Kidney (tissue), 14 donors: ENCODE data around the gene KRTAP13-1. TPM values are rescaled to one million over a fixed set of nuclear protein-coding genes. Genes with fewer than 3 reads are reported as not detected.

Experiments used
- DNase-seq, 5 donors: peaks; one replicate each; pipeline ENCODE4 v3.0.0-alpha.2; 2013 to 2020
- FAIRE-seq: peaks from 2 replicates; lab custom pipeline; 2012; peaks lifted over from hg19 to GRCh38; lab: Jason Lieb, UNC
- H3K27ac ChIP-seq, 2 donors: one replicate each; pipeline ENCODE4 v1.7.0; 2013; ENCODE audit warnings: low read depth in 2 of 2, low read length in 2 of 2, inconsistent platforms in 1 of 2
- H3K27me3 ChIP-seq: one replicate; pipeline ENCODE4 v1.7.1; 2013; ENCODE audit warnings: low read length, inconsistent platforms; ENCODE audit not compliant: control insufficient read depth, insufficient read depth
- H3K36me3 ChIP-seq, 3 donors: one replicate each; pipeline versions ENCODE4 v1.7.0 to v1.7.1; 2013; ENCODE audit warnings: low read length in 3 of 3, control low read depth in 1 of 3, inconsistent platforms in 1 of 3; ENCODE audit not compliant: insufficient read depth in 3 of 3, control insufficient read depth in 2 of 3
- H3K4me1 ChIP-seq, 3 donors: one replicate each; pipeline versions ENCODE4 v1.7.0 to v1.7.1; 2013; ENCODE audit warnings: low read length in 3 of 3, inconsistent platforms in 1 of 3, low read depth in 1 of 3; ENCODE audit not compliant: control insufficient read depth in 2 of 3, insufficient read depth in 2 of 3
- H3K4me3 ChIP-seq, 3 donors: one replicate each; pipeline versions ENCODE4 v1.7.0 to v1.8.1; 2013; ENCODE audit warnings: low read length in 3 of 3, control low read depth in 1 of 3, inconsistent platforms in 1 of 3
- H3K9ac ChIP-seq, 3 donors: one replicate each; pipeline versions ENCODE4 v1.7.0 to v1.7.1; 2013; ENCODE audit warnings: low read length in 3 of 3, control low read depth in 1 of 3, inconsistent platforms in 1 of 3
- H3K9me3 ChIP-seq, 3 donors: one replicate each; pipeline versions ENCODE4 v1.7.0 to v1.7.1; 2013; ENCODE audit warnings: low read length in 3 of 3, control low read depth in 1 of 3, inconsistent platforms in 1 of 3; ENCODE audit not compliant: control insufficient read depth in 2 of 3, insufficient read depth in 1 of 3
- CTCF ChIP-seq: IDR thresholded peaks from 3 replicates; pipeline ENCODE4 v1.5.1; 2012; ENCODE audit warnings: mild to moderate bottlenecking, moderate library complexity, borderline replicate concordance; ENCODE audit not compliant: insufficient read depth; ENCODE audit errors: extremely low read depth
- intact Hi-C: fragments of 100-400 bp; cut with DNase I; formaldehyde crosslinking; loops from one replicate; pipeline ENCODE4 v1.11.1; 2022
- polyA plus RNA-seq: library from polyadenylated mRNA; stranded (reverse); fragments of 350-450 nt; fragmentation: Illumina TruSeq; extraction: RNeasy Lipid Tissue Mini Kit (QIAGEN cat#74804); gene quantifications from one replicate; pipeline ENCODE4 v1.2.3, GENCODE V29; 2014; ENCODE audit warnings: low read depth, low replicate concordance; ENCODE audit not compliant: insufficient read depth
- total RNA-seq: library from RNA; stranded (reverse); fragmentation: NEBNext Ultra II Directional; extraction: Animal tissue kit (Norgen Biotek cat#: 25700); gene quantifications from one replicate; pipeline ENCODE4 v1.2.1, GENCODE V29; 2021
- donor health status: control.
- donor health status: control.
- donor health status: control.
- donor health status: control.
- donor health status: control.
- donor health status: DM: yes; HTN: yes; CAD: no.
- donor health status: Normal renal cell carcinoma (clear cell type).

KRTAP13-1 gene
- total and polyA plus RNA-seq, 2 donors from 2014 or later, result not detected

DNA sequence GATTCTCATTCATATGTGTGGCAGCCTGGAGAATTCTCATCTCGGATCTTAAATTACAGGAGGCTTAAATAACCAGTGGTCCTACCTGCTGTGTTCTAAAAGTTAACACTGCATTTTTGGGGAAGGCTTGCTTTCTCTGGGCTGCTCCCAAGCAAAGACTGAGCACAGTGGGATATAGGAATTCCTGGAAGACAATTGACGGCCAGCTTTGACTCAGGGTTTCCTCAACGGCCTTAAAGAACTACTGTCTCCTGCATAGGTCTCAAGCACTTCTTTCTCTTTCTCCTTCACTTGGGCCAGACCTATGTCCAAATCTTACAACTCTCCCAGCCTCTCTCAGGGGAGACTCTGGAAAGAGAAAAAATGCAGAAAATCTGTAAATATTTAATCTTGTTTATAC lies 30.9 kb downstream of the KRTAP13-1 start:
- no peak for FAIRE-seq

GRCh38 chr21:30430170-30430655 lies 34.4 kb downstream of the KRTAP13-1 start, which contains the start of gene KRTAP13-4:
KRTAP13-4 (plus strand) TSS chr21:30430220; CDS start chr21:30430276, 56 bp downstream.
- H3K27ac ChIP-seq, result no peak within 1 kb of the TSS
- H3K36me3 ChIP-seq, result no peaks in the 10 kb centered on the region
- TF ChIP-seq CTCF, result no peak
- H3K4me3 ChIP-seq, result no peak within 1 kb of the TSS
- H3K9me3 ChIP-seq, result no peaks in the 10 kb centered on the region
- H3K27me3 ChIP-seq, result no peaks in the 10 kb centered on the region
- intact Hi-C loops, result no loop called here
- no peak for FAIRE-seq
- DNase-seq, result peak in 1 of 5 donors; percentile 43
- no peak within 1 kb of the TSS for H3K9ac ChIP-seq
- no peaks in the 10 kb centered on the region for H3K4me1 ChIP-seq

More for the DNA sequence above, 30.9 kb downstream of the KRTAP13-1 start:
- no peak overlapping the region for H3K4me3 ChIP-seq
- H3K27me3 ChIP-seq, result no peaks in the 10 kb centered on the region
- no peak overlapping the region for H3K9ac ChIP-seq
- DNase-seq, result no peak
- no peak for TF ChIP-seq CTCF
- intact Hi-C loops, result no loop called here
- H3K36me3 ChIP-seq, result no peaks in the 10 kb centered on the region
- no peaks in the 10 kb centered on the region for H3K4me1 ChIP-seq
- no peak overlapping the region for H3K27ac ChIP-seq
- no peaks in the 10 kb centered on the region for H3K9me3 ChIP-seq

- Histone ChIP-seq H3K4me1 (no peaks in the 10 kb centered on the region), H3K27me3 (no peaks in the 10 kb centered on the region), H3K36me3 (no peaks in the 10 kb centered on the region), H3K27ac (no peak overlapping the region), H3K9ac (no peak overlapping the region), H3K4me3 (no peak overlapping the region), H3K9me3 (no peaks in the 10 kb centered on the region)
- FAIRE-seq (no peak), DNase-seq (peak in 2 of 5 donors; percentile 8 to 29)
- TF ChIP-seq CTCF, result peak; percentile 54
- intact Hi-C loops, result no loop called here
These were observed 38.3 kb downstream of the KRTAP13-1 start for GRCh38 chr21:30434033-30434631.
